ENCODE data around the gene KIAA0586.

Gene KIAA0586

GRCh38 chr14:58479975-58480374, 52.5 kb downstream of the KIAA0586 start:
- DNase-seq (ENCODE audit: low read depth) = peak; percentile 60
- no peak overlapping the region for H3K4me3 ChIP-seq (ENCODE audit: low read depth, low read length)
- TF ChIP-seq POLR2A (IDR thresholded peaks at IDR 0.05; ENCODE audit: extremely low read depth, insufficient read length) (no peak), CTCF (IDR thresholded peaks at IDR 0.05; ENCODE audit: low read depth, low read length) (no peak), MAX (IDR thresholded peaks at IDR 0.05; ENCODE audit: low read depth, low read length) (no peak), MYC (IDR thresholded peaks at IDR 0.05; ENCODE audit: low read depth, low read length) (no peak)

GRCh38 chr14:58484176-58484575, 56.7 kb downstream of the KIAA0586 start:
- H3K4me3 ChIP-seq (ENCODE audit: low read depth, low read length) = no peak overlapping the region
- TF ChIP-seq MYC (IDR thresholded peaks at IDR 0.05; ENCODE audit: low read depth, low read length) = no peak
- DNase-seq (ENCODE audit: low read depth) = no peak

- no peak for TF ChIP-seq POLR2A (IDR thresholded peaks at IDR 0.05; ENCODE audit: extremely low read depth, insufficient read length)
- H3K4me3 ChIP-seq (ENCODE audit: low read depth, low read length) = no peak overlapping the region
- peak; percentile 7 for DNase-seq (ENCODE audit: low read depth)
Measured at GRCh38 chr14:58488550-58488949, 61.0 kb downstream of the KIAA0586 start.

GRCh38 chr14:58491593-58491992, 64.1 kb downstream of the KIAA0586 start:
- DNase-seq (ENCODE audit: low read depth) = no peak
- no peak overlapping the region for H3K4me3 ChIP-seq (ENCODE audit: low read depth, low read length)
- no peak for TF ChIP-seq MAX (IDR thresholded peaks at IDR 0.05; ENCODE audit: low read depth, low read length)
- TF ChIP-seq MYC (IDR thresholded peaks at IDR 0.05; ENCODE audit: low read depth, low read length) = no peak
- no peak for TF ChIP-seq CTCF (IDR thresholded peaks at IDR 0.05; ENCODE audit: low read depth, low read length)
- TF ChIP-seq POLR2A (IDR thresholded peaks at IDR 0.05; ENCODE audit: extremely low read depth, insufficient read length) = no peak

GRCh38 chr14:58492044-58492443, 64.5 kb downstream of the KIAA0586 start:
- no peak overlapping the region for H3K4me3 ChIP-seq (ENCODE audit: low read depth, low read length)
- DNase-seq (ENCODE audit: low read depth) = no peak
- TF ChIP-seq POLR2A (IDR thresholded peaks at IDR 0.05; ENCODE audit: extremely low read depth, insufficient read length) (no peak), MYC (IDR thresholded peaks at IDR 0.05; ENCODE audit: low read depth, low read length) (no peak), MAX (IDR thresholded peaks at IDR 0.05; ENCODE audit: low read depth, low read length) (no peak), CTCF (IDR thresholded peaks at IDR 0.05; ENCODE audit: low read depth, low read length) (no peak)

- H3K4me3 ChIP-seq (ENCODE audit: low read depth, low read length) = no peak overlapping the region
- TF ChIP-seq MAX (IDR thresholded peaks at IDR 0.05; ENCODE audit: low read depth, low read length) = no peak
- TF ChIP-seq CTCF (IDR thresholded peaks at IDR 0.05; ENCODE audit: low read depth, low read length) = peak; percentile 64
- peak; percentile 72 for DNase-seq (ENCODE audit: low read depth)
Measured at GRCh38 chr14:58501214-58501816, 73.8 kb downstream of the KIAA0586 start.

- DNase-seq (ENCODE audit: low read depth) = no peak
Measured at GRCh38 chr14:58513272-58513671, 85.8 kb downstream of the KIAA0586 start.

More at GRCh38 chr14:58513272-58513671, 85.8 kb downstream of the KIAA0586 start:
- no peak for TF ChIP-seq MAX (IDR thresholded peaks at IDR 0.05; ENCODE audit: low read depth, low read length)
- no peak for TF ChIP-seq CTCF (IDR thresholded peaks at IDR 0.05; ENCODE audit: low read depth, low read length)
- TF ChIP-seq MYC (IDR thresholded peaks at IDR 0.05; ENCODE audit: low read depth, low read length) = no peak
- no peak for TF ChIP-seq POLR2A (IDR thresholded peaks at IDR 0.05; ENCODE audit: extremely low read depth, insufficient read length)
- no peak overlapping the region for H3K4me3 ChIP-seq (ENCODE audit: low read depth, low read length)

All from NB4 (cell line).